ENCODE data around the gene ITM2C.

- TF ChIP-seq CTCF (conservative IDR thresholded peaks at IDR 0.05) (no peak), ZFX (IDR thresholded peaks at IDR 0.05) (no peak)
Observed at GRCh38 chr2:230877759-230878598, 13.2 kb downstream of the ITM2C start.
